Hepatocyte (in vitro differentiated cells): ENCODE data around the gene ZNF728.

Experiments used
- EZH2 ChIP-seq: fragments of 200-600 bp; sonication (generic); IDR thresholded peaks from 2 replicates; pipeline ENCODE4 v1.6.1; 2016; ENCODE audit warnings: antibody characterized with exemption, mild to moderate bottlenecking, borderline replicate concordance
- TF ChIP-seq, protein P1 (sequence below): fragments of 200-600 bp; sonication (generic); IDR thresholded peaks from 2 replicates; pipeline ENCODE4 v1.5.1; 2016; ENCODE audit warnings: antibody characterized with exemption, mild to moderate bottlenecking; ENCODE audit not compliant: poor library complexity

DNA sequence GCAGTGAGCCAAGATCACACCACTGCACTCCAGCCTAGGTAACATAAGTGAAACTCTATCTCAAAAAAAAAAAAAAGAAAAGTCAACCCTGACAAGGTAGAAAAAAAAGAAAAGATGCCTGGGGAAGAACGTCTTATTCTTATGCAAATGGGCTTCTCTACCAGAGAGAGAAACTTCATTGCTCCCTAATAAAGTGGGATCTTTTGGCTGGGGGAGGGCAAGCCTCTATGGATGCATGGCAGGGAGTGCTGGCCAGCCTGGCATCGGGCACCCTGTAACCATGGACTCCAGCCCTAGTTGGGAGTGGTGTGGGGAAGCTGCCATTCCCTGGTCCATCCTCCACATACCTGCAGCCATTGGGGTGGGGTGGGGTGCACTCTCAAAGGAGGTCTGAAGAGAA is 30.7 kb upstream of the ZNF728 start:
- TF ChIP-seq, protein P1, sequence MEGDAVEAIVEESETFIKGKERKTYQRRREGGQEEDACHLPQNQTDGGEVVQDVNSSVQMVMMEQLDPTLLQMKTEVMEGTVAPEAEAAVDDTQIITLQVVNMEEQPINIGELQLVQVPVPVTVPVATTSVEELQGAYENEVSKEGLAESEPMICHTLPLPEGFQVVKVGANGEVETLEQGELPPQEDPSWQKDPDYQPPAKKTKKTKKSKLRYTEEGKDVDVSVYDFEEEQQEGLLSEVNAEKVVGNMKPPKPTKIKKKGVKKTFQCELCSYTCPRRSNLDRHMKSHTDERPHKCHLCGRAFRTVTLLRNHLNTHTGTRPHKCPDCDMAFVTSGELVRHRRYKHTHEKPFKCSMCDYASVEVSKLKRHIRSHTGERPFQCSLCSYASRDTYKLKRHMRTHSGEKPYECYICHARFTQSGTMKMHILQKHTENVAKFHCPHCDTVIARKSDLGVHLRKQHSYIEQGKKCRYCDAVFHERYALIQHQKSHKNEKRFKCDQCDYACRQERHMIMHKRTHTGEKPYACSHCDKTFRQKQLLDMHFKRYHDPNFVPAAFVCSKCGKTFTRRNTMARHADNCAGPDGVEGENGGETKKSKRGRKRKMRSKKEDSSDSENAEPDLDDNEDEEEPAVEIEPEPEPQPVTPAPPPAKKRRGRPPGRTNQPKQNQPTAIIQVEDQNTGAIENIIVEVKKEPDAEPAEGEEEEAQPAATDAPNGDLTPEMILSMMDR: no peak
- no peak for TF ChIP-seq EZH2
